Endothelial cell (in vitro differentiated cells): ENCODE data around the gene CPNE6. TPM values are rescaled to one million over a fixed set of nuclear protein-coding genes. Genes with fewer than 3 reads are reported as not detected.

Experiments used
- DNase-seq: peaks from one replicate; pipeline ENCODE4 v3.0.0; 2021; ENCODE audit warnings: low spot score
- H3K27ac Mint-ChIP-seq: one replicate; pipeline ENCODE4 v1.8.0; 2021; ENCODE audit warnings: mixed read lengths, inconsistent platforms; ENCODE audit not compliant: unreplicated experiment
- H3K27me3 Mint-ChIP-seq: one replicate; pipeline ENCODE4 v1.8.0; 2021; ENCODE audit warnings: mild to moderate bottlenecking, moderate library complexity, mixed read lengths, inconsistent platforms; ENCODE audit not compliant: unreplicated experiment
- H3K36me3 Mint-ChIP-seq: one replicate; pipeline ENCODE4 v1.8.0; 2021; ENCODE audit warnings: mild to moderate bottlenecking, low read depth, mixed read lengths, inconsistent platforms; ENCODE audit not compliant: unreplicated experiment
- H3K4me1 Mint-ChIP-seq: one replicate; pipeline ENCODE4 v1.8.0; 2021; ENCODE audit warnings: mild to moderate bottlenecking, mixed read lengths, inconsistent platforms; ENCODE audit not compliant: unreplicated experiment
- H3K4me3 Mint-ChIP-seq: one replicate; pipeline ENCODE4 v1.8.0; 2021; ENCODE audit warnings: mild to moderate bottlenecking, mixed read lengths, inconsistent platforms; ENCODE audit not compliant: unreplicated experiment
- H3K9me3 Mint-ChIP-seq: one replicate; pipeline ENCODE4 v1.8.0; 2021; ENCODE audit warnings: mixed read lengths, inconsistent platforms; ENCODE audit not compliant: unreplicated experiment
- CTCF ChIP-seq: fragments of 200-600 bp; sonication (generic); IDR thresholded peaks from one replicate; pipeline ENCODE4 v1.5.0; 2021; ENCODE audit warnings: antibody characterized with exemption; ENCODE audit not compliant: unreplicated experiment
- total RNA-seq: library from RNA; stranded (reverse); fragmentation: NEBNext Ultra II Directional; extraction: Animal tissue kit (Norgen Biotek cat#: 25700); gene quantifications from one replicate; pipeline ENCODE4 v1.2.1, GENCODE V29; 2021; ENCODE audit not compliant: unreplicated experiment

The CPNE6 gene
- total RNA-seq, 1 donor from 2014 or later: not detected

DNA sequence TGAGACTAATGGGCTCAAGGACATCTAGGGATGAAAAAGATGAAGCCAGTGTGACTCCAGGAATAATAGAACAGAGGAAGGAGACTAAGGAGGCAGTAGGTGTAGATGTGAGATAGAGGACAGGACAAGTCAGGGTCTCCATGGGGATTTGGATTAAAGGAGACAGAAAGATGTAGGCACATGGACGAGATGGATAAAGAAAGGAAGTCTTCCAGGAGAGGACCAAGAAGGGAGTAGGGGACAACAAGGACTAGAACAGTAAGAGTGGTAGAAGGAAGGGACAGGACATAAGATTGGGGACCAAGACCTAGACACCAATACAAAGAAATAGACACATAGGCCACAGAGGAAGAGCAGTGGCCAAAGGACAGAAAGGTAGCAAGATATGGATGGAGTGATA is 15.6 kb downstream of the CPNE6 start:
- no peak for TF ChIP-seq CTCF
- DNase-seq: no peak

DNA sequence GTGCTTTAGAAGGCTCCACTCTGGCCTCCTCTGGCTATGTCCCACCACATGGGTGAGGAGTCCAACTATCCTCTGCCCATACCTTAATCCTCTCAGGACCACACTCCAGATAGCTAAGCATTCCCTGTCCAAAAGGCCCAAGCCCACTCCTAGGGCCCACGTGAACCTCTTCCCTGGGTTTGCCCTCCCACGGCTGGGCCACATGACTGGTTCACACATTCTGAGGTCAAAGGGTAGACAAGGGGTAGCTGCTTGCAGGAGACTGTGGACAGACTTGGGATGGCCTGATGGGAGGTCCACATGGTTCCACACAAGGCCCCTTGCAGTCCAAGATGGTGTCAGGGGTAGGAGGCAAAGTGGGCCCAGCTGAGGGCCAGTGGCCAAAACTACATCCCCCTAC is 16.7 kb downstream of the CPNE6 start:
- Mint-ChIP-seq H3K36me3 (peaks cover 3% of the 10 kb centered on the region), H3K9me3 (no peaks in the 10 kb centered on the region), H3K4me1 (peaks cover 3% of the 10 kb centered on the region), H3K27ac (no peak overlapping the region), H3K27me3 (peaks cover 9% of the 10 kb centered on the region), H3K4me3 (no peak overlapping the region)
- DNase-seq: no peak
- no peak for TF ChIP-seq CTCF

More for the DNA sequence above, 15.6 kb downstream of the CPNE6 start:
- Mint-ChIP-seq H3K4me3 (no peak overlapping the region), H3K27me3 (peaks cover 10% of the 10 kb centered on the region), H3K27ac (no peak overlapping the region), H3K36me3 (no peaks in the 10 kb centered on the region), H3K4me1 (peaks cover 5% of the 10 kb centered on the region), H3K9me3 (no peaks in the 10 kb centered on the region)

- no peak for DNase-seq
- Mint-ChIP-seq H3K9me3 (no peaks in the 10 kb centered on the region), H3K4me3 (no peak overlapping the region), H3K27me3 (peaks cover 10% of the 10 kb centered on the region), H3K4me1 (peaks cover 8% of the 10 kb centered on the region), H3K27ac (no peak overlapping the region), H3K36me3 (peaks cover 5% of the 10 kb centered on the region)
- no peak for TF ChIP-seq CTCF
Measured at GRCh38 chr14:24089890-24090289, 18.5 kb downstream of the CPNE6 start.

GRCh38 chr14:24092110-24092504 is 20.7 kb downstream of the CPNE6 start:
- DNase-seq: no peak
- no peak for TF ChIP-seq CTCF
- H3K27ac Mint-ChIP-seq: no peak overlapping the region
- peaks cover 11% of the 10 kb centered on the region for H3K27me3 Mint-ChIP-seq
- H3K36me3 Mint-ChIP-seq: peaks cover 8% of the 10 kb centered on the region
- no peaks in the 10 kb centered on the region for H3K9me3 Mint-ChIP-seq
- peaks cover 18% of the 10 kb centered on the region for H3K4me1 Mint-ChIP-seq
- H3K4me3 Mint-ChIP-seq: no peak overlapping the region

- no peak for DNase-seq
- no peak overlapping the region for H3K27ac Mint-ChIP-seq
- no peak for TF ChIP-seq CTCF
- peaks cover 8% of the 10 kb centered on the region for H3K36me3 Mint-ChIP-seq
- peaks cover 8% of the 10 kb centered on the region for H3K27me3 Mint-ChIP-seq
- H3K4me1 Mint-ChIP-seq: peaks cover 18% of the 10 kb centered on the region
- no peaks in the 10 kb centered on the region for H3K9me3 Mint-ChIP-seq
- peak overlapping the region; percentile 79 for H3K4me3 Mint-ChIP-seq
Measured at GRCh38 chr14:24092505-24093206, 21.3 kb downstream of the CPNE6 start.
